ENCODE measurements around the gene AMPH.

DNA sequence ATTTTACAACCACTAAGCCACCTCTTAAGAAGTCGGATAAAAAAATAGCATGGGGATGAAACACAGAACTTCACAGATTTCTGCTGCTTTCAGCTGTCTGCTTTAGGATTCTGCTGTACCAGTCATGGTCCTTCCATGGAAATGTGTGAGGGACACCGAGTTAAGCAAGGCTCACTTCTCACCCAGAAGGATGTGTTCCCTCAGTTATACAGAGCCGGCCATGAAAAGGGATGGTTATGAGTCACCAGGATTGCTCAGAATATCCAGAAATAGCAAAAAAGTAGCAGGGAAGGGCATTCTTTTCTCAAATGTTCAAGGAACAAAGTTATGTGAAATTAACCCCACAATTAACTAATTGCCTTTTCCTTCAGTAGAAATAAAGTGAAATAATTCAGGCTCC lies 124.4 kb downstream of the AMPH start:
- TF ChIP-seq, protein P1, sequence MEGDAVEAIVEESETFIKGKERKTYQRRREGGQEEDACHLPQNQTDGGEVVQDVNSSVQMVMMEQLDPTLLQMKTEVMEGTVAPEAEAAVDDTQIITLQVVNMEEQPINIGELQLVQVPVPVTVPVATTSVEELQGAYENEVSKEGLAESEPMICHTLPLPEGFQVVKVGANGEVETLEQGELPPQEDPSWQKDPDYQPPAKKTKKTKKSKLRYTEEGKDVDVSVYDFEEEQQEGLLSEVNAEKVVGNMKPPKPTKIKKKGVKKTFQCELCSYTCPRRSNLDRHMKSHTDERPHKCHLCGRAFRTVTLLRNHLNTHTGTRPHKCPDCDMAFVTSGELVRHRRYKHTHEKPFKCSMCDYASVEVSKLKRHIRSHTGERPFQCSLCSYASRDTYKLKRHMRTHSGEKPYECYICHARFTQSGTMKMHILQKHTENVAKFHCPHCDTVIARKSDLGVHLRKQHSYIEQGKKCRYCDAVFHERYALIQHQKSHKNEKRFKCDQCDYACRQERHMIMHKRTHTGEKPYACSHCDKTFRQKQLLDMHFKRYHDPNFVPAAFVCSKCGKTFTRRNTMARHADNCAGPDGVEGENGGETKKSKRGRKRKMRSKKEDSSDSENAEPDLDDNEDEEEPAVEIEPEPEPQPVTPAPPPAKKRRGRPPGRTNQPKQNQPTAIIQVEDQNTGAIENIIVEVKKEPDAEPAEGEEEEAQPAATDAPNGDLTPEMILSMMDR (IDR thresholded peaks at IDR 0.05), result no peak
- TF ChIP-seq POLR2AphosphoS5 (IDR thresholded peaks at IDR 0.05) (no peak), POLR2A (IDR thresholded peaks at IDR 0.05) (no peak)

All from upper lobe of left lung (tissue), 4 donors.